ENCODE results near the gene PLEKHS1. TPM values are rescaled to one million over a fixed set of nuclear protein-coding genes. Genes with fewer than 3 reads are reported as not detected.

PLEKHS1 gene
- total RNA-seq, 1 donor from 2014 or later: not detected

GRCh38 chr10:113716109-113716910 lies 35.2 kb upstream of the PLEKHS1 start:
- ChIA-PET CTCF (interaction anchor here (0.8 to 1.4 kb wide), 2 partner anchors 37 to 387 kb away, joined by 3 to 6 read pairs; partner anchors contain the start of gene CASP7), POLR2A (no interaction called here)
- no peak for TF ChIP-seq CTCF (IDR thresholded peaks at IDR 0.05)
- DNase-seq (no peak), ATAC-seq (ENCODE audit: low read depth) (no peak)
- no peaks in the 10 kb centered on the region for H3K9me3 Mint-ChIP-seq
- intact Hi-C loops (cut with micrococcal nuclease): loop anchor here (2.0 kb wide), 1 partner anchor 38 kb away; the partner anchor contains the start of gene CASP7
- H3K4me1 Mint-ChIP-seq: peaks cover 13% of the 10 kb centered on the region
- H3K27me3 Mint-ChIP-seq: no peaks in the 10 kb centered on the region
- H3K4me3 Mint-ChIP-seq: no peak overlapping the region
- peaks cover 65% of the 10 kb centered on the region for H3K36me3 Mint-ChIP-seq (ENCODE audit: low read depth)
- no peak overlapping the region for H3K27ac Mint-ChIP-seq

- no peak for DNase-seq
- no peaks in the 10 kb centered on the region for H3K27me3 Mint-ChIP-seq
- H3K4me3 Mint-ChIP-seq: no peak overlapping the region
- no peaks in the 10 kb centered on the region for H3K9me3 Mint-ChIP-seq
- ATAC-seq (ENCODE audit: low read depth): no peak
- peaks cover 13% of the 10 kb centered on the region for H3K4me1 Mint-ChIP-seq
- intact Hi-C loops (cut with micrococcal nuclease): no loop called here
- ChIA-PET CTCF (no interaction called here), POLR2A (no interaction called here)
- peaks cover 78% of the 10 kb centered on the region for H3K36me3 Mint-ChIP-seq (ENCODE audit: low read depth)
- no peak for TF ChIP-seq CTCF (IDR thresholded peaks at IDR 0.05)
- H3K27ac Mint-ChIP-seq: no peak overlapping the region
Measured at GRCh38 chr10:113718969-113719822, 32.3 kb upstream of the PLEKHS1 start.

GRCh38 chr10:113720386-113720785 lies 31.1 kb upstream of the PLEKHS1 start:
- Mint-ChIP-seq H3K9me3 (no peaks in the 10 kb centered on the region), H3K4me1 (peaks cover 13% of the 10 kb centered on the region), H3K27ac (no peak overlapping the region), H3K4me3 (no peak overlapping the region), H3K27me3 (no peaks in the 10 kb centered on the region), H3K36me3 (ENCODE audit: low read depth) (peaks cover 82% of the 10 kb centered on the region)
- DNase-seq (no peak), ATAC-seq (ENCODE audit: low read depth) (no peak)
- intact Hi-C loops (cut with micrococcal nuclease): no loop called here
- TF ChIP-seq CTCF (IDR thresholded peaks at IDR 0.05): no peak
- POLR2A ChIA-PET: no interaction called here
- CTCF ChIA-PET: no interaction called here

- no peak overlapping the region for H3K4me3 Mint-ChIP-seq
- peaks cover 41% of the 10 kb centered on the region for H3K36me3 Mint-ChIP-seq (ENCODE audit: low read depth)
- ATAC-seq (ENCODE audit: low read depth): no peak
- intact Hi-C loops (cut with micrococcal nuclease): no loop called here
- DNase-seq: no peak
- H3K27ac Mint-ChIP-seq: no peak overlapping the region
- no peak for TF ChIP-seq CTCF (IDR thresholded peaks at IDR 0.05)
- no peaks in the 10 kb centered on the region for H3K27me3 Mint-ChIP-seq
- H3K9me3 Mint-ChIP-seq: peaks cover 3% of the 10 kb centered on the region
- ChIA-PET POLR2A (no interaction called here), CTCF (no interaction called here)
- H3K4me1 Mint-ChIP-seq: no peaks in the 10 kb centered on the region
Measured at GRCh38 chr10:113732160-113732881, 19.2 kb upstream of the PLEKHS1 start.

Measured in activated B cell treated with CpG ODN at 0.5 μM for 24 hours (primary cell).